Lower leg skin (tissue), 4 donors: Measurements from ENCODE around the gene DLG5. TPM values are rescaled to one million over a fixed set of nuclear protein-coding genes. Genes with fewer than 3 reads are reported as not detected.

Experiments used
- DNase-seq, 2 donors: peaks; one replicate each; pipeline ENCODE4 v3.0.0-alpha.2; 2019; ENCODE audit warnings: low spot score in 2 of 2
- H3K4me3 ChIP-seq: fragments of 200-600 bp; sonication (generic); 2 replicates; pipeline ENCODE4 v1.5.1; 2017; ENCODE audit warnings: mild to moderate bottlenecking, low read depth; ENCODE audit not compliant: poor library complexity, severe bottlenecking
- POLR2A ChIP-seq, 2 donors: fragments of 450-650 bp; IDR thresholded peaks; one replicate each; pipeline ENCODE4 v1.6.1; 2016 to 2017; ENCODE audit warnings: antibody characterized with exemption in 2 of 2, mild to moderate bottlenecking in 1 of 2, moderate library complexity in 1 of 2
- WGBS, 2 donors: methylation state at CpG; one replicate each; pipeline ENCODE4 v1.1.5; 2018; 5-methylcytosine and 5-hydroxymethylcytosine counted together
- intact Hi-C: fragments of 100-400 bp; cut with DNase I; formaldehyde crosslinking; loops from one replicate; pipeline ENCODE4 v1.15.0; 2023; ENCODE audit warnings: low total_unique reads
- total RNA-seq, 4 donors: library from RNA; depleted of rRNA; stranded (reverse); fragments of >200 nt; gene quantifications; one replicate each; pipeline ENCODE4 v1.1.0, GENCODE V29; 2016
- TF ChIP-seq, protein P1 (sequence below), 3 donors: fragments of 450-650 bp; IDR thresholded peaks; one replicate each; pipeline ENCODE4 v1.5.1; 2016; ENCODE audit warnings: antibody characterized with exemption in 3 of 3, mild to moderate bottlenecking in 3 of 3, moderate library complexity in 2 of 3

DLG5 gene
- total RNA-seq, 4 donors from 2014 or later = 91.9 to 165 (median 103) TPM

DNA sequence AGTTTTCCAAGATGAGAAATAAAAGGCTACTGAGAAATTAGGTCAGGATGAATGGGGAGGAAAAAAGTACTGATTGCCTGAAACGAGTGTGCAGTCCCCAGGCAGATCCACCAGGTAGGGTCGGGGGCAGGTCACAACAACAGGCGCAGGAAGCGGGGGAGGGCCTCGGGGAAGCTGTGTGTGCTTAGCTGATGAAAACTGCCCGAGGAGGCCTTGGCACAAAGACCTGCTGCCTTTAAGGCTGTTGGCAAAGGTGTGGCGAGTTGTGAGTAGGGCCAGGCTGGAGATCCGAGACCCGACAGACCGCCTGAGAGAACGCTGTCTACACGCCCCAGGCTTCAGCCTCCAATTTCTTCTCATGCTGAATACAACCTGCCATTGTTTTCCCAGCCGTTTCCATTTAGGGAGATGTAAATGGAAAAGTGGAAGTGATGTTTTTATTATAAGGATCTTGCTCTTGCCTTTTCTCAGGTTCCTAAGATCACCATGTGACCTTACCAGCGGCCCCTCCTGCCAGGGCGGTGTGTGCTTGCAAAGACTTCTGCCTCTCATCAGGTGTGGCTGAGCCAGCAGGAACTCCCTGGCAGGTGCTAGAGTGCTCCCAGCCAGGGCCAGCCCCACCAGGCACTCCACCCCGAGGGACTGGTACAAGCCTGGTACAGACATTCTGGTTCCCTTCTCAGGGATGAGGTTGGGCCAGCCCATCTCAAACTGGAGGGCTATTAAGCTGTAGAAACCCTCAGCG, 60.8 kb downstream of the DLG5 start:
- peak in 1 of 2 donors; percentile 62 for DNase-seq
- TF ChIP-seq, protein P1, sequence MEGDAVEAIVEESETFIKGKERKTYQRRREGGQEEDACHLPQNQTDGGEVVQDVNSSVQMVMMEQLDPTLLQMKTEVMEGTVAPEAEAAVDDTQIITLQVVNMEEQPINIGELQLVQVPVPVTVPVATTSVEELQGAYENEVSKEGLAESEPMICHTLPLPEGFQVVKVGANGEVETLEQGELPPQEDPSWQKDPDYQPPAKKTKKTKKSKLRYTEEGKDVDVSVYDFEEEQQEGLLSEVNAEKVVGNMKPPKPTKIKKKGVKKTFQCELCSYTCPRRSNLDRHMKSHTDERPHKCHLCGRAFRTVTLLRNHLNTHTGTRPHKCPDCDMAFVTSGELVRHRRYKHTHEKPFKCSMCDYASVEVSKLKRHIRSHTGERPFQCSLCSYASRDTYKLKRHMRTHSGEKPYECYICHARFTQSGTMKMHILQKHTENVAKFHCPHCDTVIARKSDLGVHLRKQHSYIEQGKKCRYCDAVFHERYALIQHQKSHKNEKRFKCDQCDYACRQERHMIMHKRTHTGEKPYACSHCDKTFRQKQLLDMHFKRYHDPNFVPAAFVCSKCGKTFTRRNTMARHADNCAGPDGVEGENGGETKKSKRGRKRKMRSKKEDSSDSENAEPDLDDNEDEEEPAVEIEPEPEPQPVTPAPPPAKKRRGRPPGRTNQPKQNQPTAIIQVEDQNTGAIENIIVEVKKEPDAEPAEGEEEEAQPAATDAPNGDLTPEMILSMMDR (IDR thresholded peaks at IDR 0.05) = no peak
- no peak for TF ChIP-seq POLR2A (IDR thresholded peaks at IDR 0.05)
- intact Hi-C loops = no loop called here
- H3K4me3 ChIP-seq = no peak overlapping the region
- 45 to 54% methylated on average over 17 of the region's 17 CpGs for WGBS, 2 donors

DNA sequence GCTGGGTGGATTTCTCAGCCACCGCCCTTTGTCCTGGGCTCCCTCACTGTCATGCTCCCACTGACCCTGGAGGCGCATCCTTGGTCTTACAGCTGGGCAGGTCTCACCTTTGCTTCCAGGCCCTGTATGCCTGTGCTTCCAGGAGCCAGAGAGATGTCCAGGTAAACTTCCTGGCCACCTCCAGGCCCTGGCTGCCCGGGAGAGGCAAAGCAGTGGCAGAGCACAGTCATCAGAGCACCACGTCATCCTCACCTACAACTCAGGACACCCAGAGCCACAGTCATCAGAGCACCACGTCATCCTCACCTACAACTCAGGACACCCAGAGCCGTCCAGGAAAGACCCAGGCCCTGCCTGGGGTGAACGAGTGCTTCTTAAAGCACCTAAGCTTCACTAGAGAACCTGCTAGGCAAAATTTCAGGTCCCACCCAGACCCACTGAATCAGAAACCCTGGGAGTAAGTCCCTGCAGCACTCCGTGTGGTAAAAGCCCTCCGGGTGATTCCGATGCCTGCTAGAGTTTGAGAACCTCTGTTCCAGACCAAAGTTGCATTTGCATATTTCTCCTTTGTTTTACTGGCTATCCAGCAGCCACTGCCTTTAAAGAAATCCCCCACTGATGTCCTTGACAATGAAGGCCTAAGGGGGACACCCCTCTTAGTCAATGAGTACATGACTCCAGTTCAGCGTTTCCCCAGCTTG, 62.3 kb downstream of the DLG5 start:
- intact Hi-C loops = no loop called here
- no peak for DNase-seq
- no peak overlapping the region for H3K4me3 ChIP-seq
- 82 to 90% methylated on average over 10 to 11 of the region's 11 CpGs for WGBS, 2 donors
- TF ChIP-seq, protein P1 (IDR thresholded peaks at IDR 0.05) = no peak
- TF ChIP-seq POLR2A (IDR thresholded peaks at IDR 0.05) = no peak

DNA sequence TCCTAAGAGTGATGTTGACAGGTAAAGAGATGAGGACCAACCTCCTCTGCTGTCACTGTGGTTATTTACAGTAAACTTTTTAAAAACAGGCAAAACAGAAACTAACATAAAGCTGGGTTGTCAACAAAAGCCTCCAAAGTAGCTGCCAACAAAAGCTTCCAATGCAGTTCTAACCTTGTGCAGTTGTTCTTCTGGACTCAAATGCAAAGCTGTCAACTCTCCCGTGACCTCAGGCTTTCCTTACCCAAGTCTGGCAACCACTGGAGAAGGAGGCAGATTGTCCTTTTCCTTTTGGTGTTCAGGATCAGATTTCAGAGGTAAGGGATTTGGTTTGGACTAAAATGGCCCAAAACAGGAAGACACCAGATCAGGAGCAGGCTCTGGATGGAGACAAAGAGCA, 63.1 kb downstream of the DLG5 start:
- no peak for DNase-seq
- intact Hi-C loops = no loop called here
- WGBS, 2 donors = 57 to 68% methylated on average over 1 of the region's 1 CpG
- H3K4me3 ChIP-seq = no peak overlapping the region
- no peak for TF ChIP-seq POLR2A (IDR thresholded peaks at IDR 0.05)
- TF ChIP-seq, protein P1 (IDR thresholded peaks at IDR 0.05) = no peak

DNA sequence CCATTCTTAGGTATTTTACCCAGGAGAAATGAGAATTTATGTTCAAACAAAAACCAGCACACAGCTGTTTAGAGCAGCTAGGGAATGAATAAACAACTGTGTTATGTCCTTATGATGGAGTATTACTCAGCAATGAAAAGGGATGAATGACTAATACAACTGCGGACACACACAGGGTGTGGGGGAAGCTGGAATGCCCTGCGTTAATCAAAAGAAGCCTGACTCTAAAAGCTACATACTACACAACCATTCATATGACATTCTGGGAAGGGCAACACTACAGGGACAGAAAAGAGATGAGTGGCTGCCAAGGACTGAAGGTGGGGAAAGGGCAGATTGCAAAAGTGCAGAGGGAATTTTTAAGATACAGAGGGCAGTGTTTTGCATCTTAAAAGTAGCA, 64.0 kb downstream of the DLG5 start:
- WGBS, 2 donors = 87 to 93% methylated on average over 2 of the region's 2 CpGs
- no peak overlapping the region for H3K4me3 ChIP-seq
- TF ChIP-seq POLR2A (IDR thresholded peaks at IDR 0.05) = no peak
- TF ChIP-seq, protein P1 (IDR thresholded peaks at IDR 0.05) = no peak
- intact Hi-C loops = no loop called here
- DNase-seq = no peak

DNA sequence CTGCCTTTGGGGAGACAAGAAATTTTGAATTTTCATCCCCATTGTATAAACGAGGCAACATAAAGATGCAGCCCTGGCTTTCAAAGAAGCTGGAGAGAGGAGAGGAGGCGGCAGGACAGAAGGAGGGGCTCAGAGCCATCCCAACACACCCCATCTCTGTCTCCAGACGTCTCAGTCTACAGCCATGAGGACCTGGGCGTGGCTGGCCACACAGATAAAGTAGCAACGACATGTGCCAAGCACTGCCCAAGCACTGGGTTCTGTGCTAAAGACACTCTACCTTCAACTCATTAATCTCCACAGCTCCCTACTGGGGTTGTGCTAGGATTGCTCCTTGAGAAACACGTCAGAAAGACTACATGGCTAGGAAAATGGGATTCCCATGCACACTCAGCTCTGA, 65.2 kb downstream of the DLG5 start:
- WGBS, 2 donors = 60 to 65% methylated on average over 6 of the region's 6 CpGs
- H3K4me3 ChIP-seq = no peak overlapping the region
- DNase-seq = no peak
- TF ChIP-seq, protein P1 (IDR thresholded peaks at IDR 0.05) = no peak
- no peak for TF ChIP-seq POLR2A (IDR thresholded peaks at IDR 0.05)
- intact Hi-C loops = no loop called here
